AG09319 (cell line): ENCODE data around the gene STARD3NL.

Source experiments
- DNase-seq: peaks from one replicate; pipeline ENCODE4 v3.0.0-alpha.2; 2010; ENCODE audit warnings: low read depth; ENCODE audit errors: extremely low read depth
- CTCF ChIP-seq: IDR thresholded peaks from 2 replicates; pipeline ENCODE4 v1.5.1; 2011; ENCODE audit warnings: low read depth, mild to moderate bottlenecking, inconsistent platforms, low read length, moderate library complexity

The STARD3NL gene

GRCh38 chr7:38276096-38276877, 98.2 kb downstream of the STARD3NL start:
- no peak for DNase-seq
- TF ChIP-seq CTCF = no peak

- DNase-seq = no peak
- TF ChIP-seq CTCF = no peak
These were observed 102.0 kb downstream of the STARD3NL start for GRCh38 chr7:38280000-38280399.
